Activated B cell treated with CpG ODN at 0.5 μM for 24 hours (primary cell): Measurements from ENCODE around the gene CDK19. TPM values are rescaled to one million over a fixed set of nuclear protein-coding genes. Genes with fewer than 3 reads are reported as not detected.

Experiments used
- ATAC-seq: fragments of 200-7000 bp; cut with Tn5 transposase; one replicate; pipeline ENCODE4 v1.10.0; 2021; ENCODE audit warnings: low read depth, mild to moderate bottlenecking, moderate library complexity
- CTCF ChIA-PET: fragments of 350-600 bp; sonication (Branson Sonifier 250); formaldehyde crosslinking; loops from one replicate; lab custom pipeline; 2021; ENCODE audit warnings: antibody characterized with exemption; lab: Charles Lee
- POLR2A ChIA-PET: fragments of 350-600 bp; sonication (Branson Sonifier 250); formaldehyde crosslinking; loops from one replicate; lab custom pipeline; 2021; ENCODE audit warnings: antibody characterized with exemption; lab: Charles Lee
- DNase-seq: peaks from one replicate; pipeline ENCODE4 v3.0.0; 2022
- H3K27ac Mint-ChIP-seq: one replicate; pipeline ENCODE4 v1.8.0; 2020; ENCODE audit warnings: mixed read lengths
- H3K27me3 Mint-ChIP-seq: one replicate; pipeline ENCODE4 v1.8.0; 2021; ENCODE audit warnings: mixed read lengths
- H3K36me3 Mint-ChIP-seq: one replicate; pipeline ENCODE4 v1.8.0; 2021; ENCODE audit warnings: low read depth, mixed read lengths
- H3K4me1 Mint-ChIP-seq: one replicate; pipeline ENCODE4 v1.8.0; 2021; ENCODE audit warnings: mixed read lengths
- H3K4me3 Mint-ChIP-seq: one replicate; pipeline ENCODE4 v1.8.0; 2020; ENCODE audit warnings: mild to moderate bottlenecking, mixed read lengths
- H3K9me3 Mint-ChIP-seq: one replicate; pipeline ENCODE4 v1.8.0; 2020; ENCODE audit warnings: mixed read lengths
- intact Hi-C: fragments of 100-400 bp; cut with micrococcal nuclease; formaldehyde crosslinking; loops from one replicate; pipeline ENCODE4 v1.15.1; 2024
- total RNA-seq: library from RNA; stranded (reverse); gene quantifications from 2 replicates; pipeline ENCODE4 v1.2.3, GENCODE V29; 2022
- TF ChIP-seq, protein P1 (sequence below): fragments of 200-600 bp; IDR thresholded peaks from one replicate; pipeline ENCODE4 v1.8.0; 2022; ENCODE audit warnings: antibody characterized with exemption, mild to moderate bottlenecking

Gene CDK19
- total RNA-seq, 1 donor from 2014 or later = 31.1 TPM

DNA sequence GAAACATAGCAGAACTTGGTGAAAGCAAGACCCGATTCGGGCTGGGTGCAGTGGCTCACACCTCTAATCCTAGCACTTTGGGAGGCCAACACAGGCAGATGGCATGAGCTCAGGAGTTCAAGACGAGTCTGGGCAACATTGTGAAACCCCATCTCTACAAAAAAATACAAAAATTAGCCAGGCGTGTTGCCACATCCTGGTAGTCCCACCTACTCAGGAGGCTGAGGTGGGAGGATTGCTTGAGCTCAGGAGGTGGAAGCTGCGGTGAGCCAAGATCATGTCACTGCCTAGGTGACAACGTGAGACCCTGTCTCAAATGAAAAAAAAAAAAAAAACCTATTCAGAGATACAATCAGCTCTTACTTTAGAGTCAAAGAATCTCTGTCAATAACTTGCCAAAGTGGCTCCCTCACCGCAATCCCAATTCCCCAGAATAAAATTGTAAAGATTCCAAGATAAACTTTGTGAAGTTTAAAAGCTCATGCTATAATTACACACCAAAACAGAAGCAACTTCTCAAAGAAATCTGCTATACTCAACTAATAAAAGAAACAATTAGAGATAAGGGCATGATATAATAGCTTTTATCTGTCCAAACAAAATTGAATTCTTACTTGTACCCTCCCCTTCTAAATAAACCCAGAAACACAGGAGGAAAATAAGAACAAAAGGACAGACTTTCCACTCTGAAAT is 33.6 kb downstream of the CDK19 start:
- DNase-seq (no peak), ATAC-seq (no peak)
- CTCF ChIA-PET = no interaction called here
- H3K27me3 Mint-ChIP-seq = no peaks in the 10 kb centered on the region
- H3K9me3 Mint-ChIP-seq = peaks cover 3% of the 10 kb centered on the region
- POLR2A ChIA-PET = interaction anchor here (0.7 to 1.7 kb wide), 3 partner anchors 34 to 163 kb away, joined by 4 to 7 read pairs (median 5); partner anchors contain the start of gene CDK19
- H3K4me1 Mint-ChIP-seq = peaks cover 43% of the 10 kb centered on the region
- no peak overlapping the region for H3K4me3 Mint-ChIP-seq
- intact Hi-C loops = no loop called here
- peaks cover 2% of the 10 kb centered on the region for H3K36me3 Mint-ChIP-seq
- H3K27ac Mint-ChIP-seq = no peak overlapping the region
- TF ChIP-seq, protein P1, sequence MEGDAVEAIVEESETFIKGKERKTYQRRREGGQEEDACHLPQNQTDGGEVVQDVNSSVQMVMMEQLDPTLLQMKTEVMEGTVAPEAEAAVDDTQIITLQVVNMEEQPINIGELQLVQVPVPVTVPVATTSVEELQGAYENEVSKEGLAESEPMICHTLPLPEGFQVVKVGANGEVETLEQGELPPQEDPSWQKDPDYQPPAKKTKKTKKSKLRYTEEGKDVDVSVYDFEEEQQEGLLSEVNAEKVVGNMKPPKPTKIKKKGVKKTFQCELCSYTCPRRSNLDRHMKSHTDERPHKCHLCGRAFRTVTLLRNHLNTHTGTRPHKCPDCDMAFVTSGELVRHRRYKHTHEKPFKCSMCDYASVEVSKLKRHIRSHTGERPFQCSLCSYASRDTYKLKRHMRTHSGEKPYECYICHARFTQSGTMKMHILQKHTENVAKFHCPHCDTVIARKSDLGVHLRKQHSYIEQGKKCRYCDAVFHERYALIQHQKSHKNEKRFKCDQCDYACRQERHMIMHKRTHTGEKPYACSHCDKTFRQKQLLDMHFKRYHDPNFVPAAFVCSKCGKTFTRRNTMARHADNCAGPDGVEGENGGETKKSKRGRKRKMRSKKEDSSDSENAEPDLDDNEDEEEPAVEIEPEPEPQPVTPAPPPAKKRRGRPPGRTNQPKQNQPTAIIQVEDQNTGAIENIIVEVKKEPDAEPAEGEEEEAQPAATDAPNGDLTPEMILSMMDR = no peak

DNA sequence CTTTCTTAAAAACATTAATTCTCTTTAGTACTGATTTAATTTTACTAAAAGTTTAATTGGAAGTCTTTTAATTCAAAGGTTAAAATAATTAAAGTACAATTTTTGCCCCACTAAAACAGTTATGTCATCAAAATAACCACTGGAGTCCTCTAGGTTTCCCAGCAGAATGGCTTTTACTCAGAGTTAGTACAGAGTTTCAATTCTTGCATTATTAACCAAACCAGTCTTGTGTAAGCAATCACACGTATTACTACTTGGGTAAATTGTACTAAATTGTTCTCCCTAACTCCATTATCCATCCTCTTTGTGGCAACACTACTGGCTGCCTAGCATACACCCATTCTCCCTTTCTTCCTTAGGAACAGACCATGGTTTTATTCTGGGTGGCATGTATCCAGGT is 36.9 kb downstream of the CDK19 start:
- Mint-ChIP-seq H3K9me3 (peaks cover 3% of the 10 kb centered on the region), H3K4me1 (peaks cover 27% of the 10 kb centered on the region), H3K4me3 (no peak overlapping the region), H3K36me3 (peaks cover 4% of the 10 kb centered on the region), H3K27me3 (no peaks in the 10 kb centered on the region), H3K27ac (no peak overlapping the region)
- ATAC-seq (no peak), DNase-seq (no peak)
- TF ChIP-seq, protein P1 = no peak
- intact Hi-C loops = no loop called here
- POLR2A ChIA-PET = no interaction called here
- CTCF ChIA-PET = no interaction called here

DNA sequence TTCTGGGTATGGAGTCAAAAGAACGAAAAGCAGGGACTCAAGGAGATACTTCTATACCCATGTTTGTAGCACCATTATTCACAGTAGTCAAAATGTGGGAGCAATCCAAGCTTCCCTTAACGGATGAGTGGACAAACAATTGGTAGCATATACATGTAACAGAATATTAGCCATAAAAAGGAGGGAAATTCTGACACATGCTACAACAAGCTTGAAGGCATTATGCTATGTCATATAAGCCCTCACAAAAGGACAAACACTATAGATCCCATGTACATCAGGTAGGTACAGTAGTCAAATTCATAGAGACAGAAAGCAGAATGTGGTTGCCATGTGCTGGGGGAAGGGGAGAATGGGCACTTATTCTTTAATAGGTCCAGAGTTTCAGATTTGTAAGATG is 37.6 kb downstream of the CDK19 start:
- intact Hi-C loops = no loop called here
- no peak overlapping the region for H3K27ac Mint-ChIP-seq
- ChIA-PET POLR2A (no interaction called here), CTCF (no interaction called here)
- TF ChIP-seq, protein P1 = no peak
- H3K27me3 Mint-ChIP-seq = no peaks in the 10 kb centered on the region
- DNase-seq (no peak), ATAC-seq (no peak)
- H3K9me3 Mint-ChIP-seq = peaks cover 3% of the 10 kb centered on the region
- peaks cover 21% of the 10 kb centered on the region for H3K4me1 Mint-ChIP-seq
- no peak overlapping the region for H3K4me3 Mint-ChIP-seq
- H3K36me3 Mint-ChIP-seq = peaks cover 4% of the 10 kb centered on the region

DNA sequence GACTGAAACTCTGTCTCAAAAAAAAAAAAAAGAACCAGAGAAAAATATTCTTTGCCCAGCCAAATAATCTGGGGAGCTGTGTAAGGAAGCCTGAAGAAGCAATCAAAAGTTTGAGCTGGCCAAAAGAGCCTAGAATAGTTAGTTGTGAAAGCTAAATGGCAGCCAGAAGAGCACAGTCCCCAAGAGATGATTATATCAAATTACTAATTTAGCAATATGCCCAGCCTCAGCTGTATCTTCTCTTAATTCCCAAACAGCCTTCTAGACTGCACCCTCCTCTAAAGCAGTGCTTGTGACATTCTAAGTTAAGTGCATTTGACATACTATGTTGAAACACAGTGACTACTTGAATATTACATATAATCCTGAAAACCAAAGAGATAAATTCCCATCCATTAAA is 38.9 kb downstream of the CDK19 start:
- POLR2A ChIA-PET = interaction anchor here (0.6 kb wide), 3 partner anchors 19 to 100 kb away, joined by 3 read pairs; no protein-coding TSS in a partner anchor
- no peak overlapping the region for H3K27ac Mint-ChIP-seq

DNA sequence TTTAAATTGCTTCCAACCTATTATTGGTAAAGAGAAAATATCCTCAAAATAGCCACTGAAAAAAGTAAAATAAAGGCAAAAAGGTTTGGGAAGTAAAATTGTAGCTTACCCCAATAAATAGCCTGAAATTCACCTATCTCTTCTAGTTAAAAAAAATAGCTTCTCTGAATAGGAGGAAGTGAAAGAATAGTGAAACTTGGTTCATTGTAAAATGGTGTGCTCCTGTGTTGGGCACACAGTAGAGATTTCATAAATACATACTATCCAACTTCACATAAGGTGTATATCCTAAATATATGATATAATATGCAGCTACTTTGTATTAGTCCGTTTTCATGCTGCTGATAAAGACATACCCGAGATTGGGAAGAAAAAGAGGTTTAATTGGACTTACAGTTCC is 45.3 kb downstream of the CDK19 start:
- ATAC-seq (no peak), DNase-seq (no peak)
- Mint-ChIP-seq H3K27ac (peak overlapping the region; percentile 57), H3K4me1 (peaks cover 10% of the 10 kb centered on the region), H3K27me3 (no peaks in the 10 kb centered on the region), H3K4me3 (no peak overlapping the region), H3K9me3 (peaks cover 6% of the 10 kb centered on the region), H3K36me3 (peaks cover 36% of the 10 kb centered on the region)
- CTCF ChIA-PET = no interaction called here
- TF ChIP-seq, protein P1 = no peak
- intact Hi-C loops = no loop called here
- POLR2A ChIA-PET = interaction anchor here (0.6 to 1.2 kb wide), 4 partner anchors 38 to 105 kb away, joined by 3 read pairs; partner anchors contain the start of genes AMD1 and CDK19

More for the DNA sequence above, 38.9 kb downstream of the CDK19 start:
- Mint-ChIP-seq H3K4me1 (peaks cover 12% of the 10 kb centered on the region), H3K9me3 (peaks cover 7% of the 10 kb centered on the region), H3K36me3 (peaks cover 14% of the 10 kb centered on the region), H3K4me3 (no peak overlapping the region), H3K27me3 (no peaks in the 10 kb centered on the region)
- CTCF ChIA-PET = no interaction called here
- intact Hi-C loops = no loop called here
- ATAC-seq (no peak), DNase-seq (no peak)
- TF ChIP-seq, protein P1 = no peak
